Subcutaneous adipose tissue (tissue), 4 donors: ENCODE data around the gene AK9. TPM values are rescaled to one million over a fixed set of nuclear protein-coding genes. Genes with fewer than 3 reads are reported as not detected.

Experiments
- CTCF ChIP-seq: fragments of 450-650 bp; IDR thresholded peaks from one replicate; pipeline ENCODE4 v1.5.1; 2016; ENCODE audit warnings: low read depth, mild to moderate bottlenecking, control low read depth, antibody characterized with exemption, moderate library complexity
- total RNA-seq, 4 donors: library from RNA; depleted of rRNA; stranded (reverse); fragments of >200 nt; gene quantifications; one replicate each; pipeline ENCODE4 v1.1.0, GENCODE V29; 2016

The AK9 gene
- 1 to 10 TPM; 7.0 to 9.8 (median 8.1) TPM for total RNA-seq

- TF ChIP-seq CTCF: no peak
Measured at GRCh38 chr6:109690737-109691621, at the start of gene AK9, which contains the start of gene FIG4. AK9 (minus strand) TSS chr6:109691202; CDS start chr6:109675745, 15,457 bp downstream. FIG4 (plus strand) TSS chr6:109691296; CDS start chr6:109691436, 140 bp downstream.

- no peak for TF ChIP-seq CTCF
Measured at GRCh38 chr6:109740787-109741186, 49.8 kb upstream of the AK9 start.

- no peak for TF ChIP-seq CTCF
Measured at GRCh38 chr6:109739686-109740085, 48.7 kb upstream of the AK9 start.

- TF ChIP-seq CTCF: no peak
Measured at GRCh38 chr6:109738667-109739066, 47.7 kb upstream of the AK9 start.

- no peak for TF ChIP-seq CTCF
Measured at GRCh38 chr6:109738255-109738654, 47.3 kb upstream of the AK9 start.

GRCh38 chr6:109736273-109737025 lies 45.4 kb upstream of the AK9 start:
- TF ChIP-seq CTCF: no peak
